Heart left ventricle (tissue), 13 donors: Measurements from ENCODE around the gene SFMBT2.

Source experiments
- CTCF ChIP-seq, 12 donors: fragments of 200-600 bp; sonication (generic) in 4 of 12; IDR thresholded peaks; one replicate each; pipeline versions ENCODE4 v1.5.0 to v1.8.0; 2018 to 2022; ENCODE audit warnings: antibody characterized with exemption in 12 of 12, mild to moderate bottlenecking in 5 of 12
- POLR2A ChIP-seq, 2 donors: fragments of 450-650 bp; IDR thresholded peaks; one replicate each; pipeline ENCODE4 v1.6.1; 2017; ENCODE audit warnings: antibody characterized with exemption in 2 of 2, mild to moderate bottlenecking in 2 of 2, moderate library complexity in 2 of 2
- donor health status: ischemic (EF 13 %, LVEDD 7.1; RV severe dilation, severe dysfunction).
- donor health status: DM: no; HTN: yes; CAD: no.
- donor health status: DM: no; HTN: no; CAD: no.
- donor health status: ischemic (EF 25% LVEDD 6.9; RV normal size, moderate dysfunction).
- donor health status: ischemic (EF 25% LVEDD 5.7; RV mildly dilated, moderate dysfunction).
- donor health status: ischemic (EF 35%, LVEDD 5.7; RV mildly dilated, moderate dysfunction).
- donor health status: nonischemic (EF 11% LVEDD 7.7; RV severe dilation, severe dysfunction).
- donor health status: DM: yes; HTN: yes; CAD: no.
- donor health status: PGD.
- donor health status: ischemic (EF 29% LVEDD 5.4; RV normal size, mild dysfunction).
- donor health status: nonischemic (EF 23%, LVEDD 6.1; RV moderate dilation, normal function).

- TF ChIP-seq CTCF (IDR thresholded peaks at IDR 0.05): no peak
- no peak for TF ChIP-seq POLR2A (IDR thresholded peaks at IDR 0.05)
These were observed 299.7 kb downstream of the SFMBT2 start for GRCh38 chr10:7111089-7111488.
